AG04449 (cell line): ENCODE measurements around the gene FZD4.
"Not testable (repeated sequence)": the region's sequence is repeated elsewhere in the genome, so short reads cannot be mapped to it uniquely, and the experiment has no call there.

Source experiments
- CTCF ChIA-PET: fragments of 350-600 bp; formaldehyde crosslinking; extraction: SDS; loops from one replicate; lab custom pipeline; 2021; ENCODE audit warnings: antibody characterized with exemption; lab: Yijun Ruan, JAX
- POLR2A ChIA-PET: fragments of 400-600, 350-600 bp; formaldehyde crosslinking; extraction: SDS; loops from one replicate; lab custom pipeline; 2020; ENCODE audit warnings: antibody characterized with exemption, inconsistent platforms; lab: Yijun Ruan, JAX
- DNase-seq: peaks from one replicate; pipeline ENCODE4 v3.0.0-alpha.2; 2010; ENCODE audit warnings: low read depth, low spot score
- H3K4me3 ChIP-seq: 2 replicates; pipeline ENCODE4 v1.5.1; 2011; ENCODE audit warnings: low read depth, mild to moderate bottlenecking, control low read depth, low read length
- TF ChIP-seq, protein P1 (sequence below): IDR thresholded peaks from one replicate; pipeline ENCODE4 v1.5.1; 2011; ENCODE audit warnings: mild to moderate bottlenecking, moderate library complexity, low read length, control low read depth, inconsistent platforms; ENCODE audit not compliant: insufficient read depth; ENCODE audit errors: missing control alignments

Gene FZD4

DNA sequence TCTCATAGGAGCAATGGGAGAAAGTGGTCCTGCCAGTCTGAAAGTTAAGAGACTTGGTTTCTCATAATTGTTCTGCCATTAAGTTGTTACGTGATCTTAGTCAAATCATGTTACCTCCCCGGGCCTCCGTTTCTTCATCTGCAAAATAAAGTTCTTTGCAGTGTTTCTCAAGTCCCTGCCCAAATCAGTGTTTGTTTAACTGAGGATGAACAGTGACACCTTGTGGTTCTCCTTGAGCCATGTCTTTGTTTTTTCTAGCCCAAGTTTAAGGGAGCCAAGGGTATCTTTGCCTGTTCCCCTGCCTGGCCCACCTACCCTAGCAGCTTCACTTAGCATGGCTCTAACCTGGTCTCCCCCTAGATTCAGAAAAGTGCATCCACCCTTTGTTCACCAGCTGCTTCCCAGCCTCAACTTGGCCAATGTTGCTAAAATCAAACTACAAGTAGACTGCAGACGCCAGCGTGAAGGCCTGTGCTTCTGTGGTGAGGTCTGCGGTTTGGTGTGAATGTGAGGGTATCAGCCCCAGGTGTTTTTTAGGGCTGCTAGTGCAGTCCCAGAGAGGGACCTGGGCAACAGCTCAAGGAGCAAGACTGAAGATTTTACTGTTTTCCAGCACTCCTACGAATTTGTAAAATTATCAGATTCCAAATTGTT is 35.5 kb downstream of the FZD4 start:
- DNase-seq: no peak
- H3K4me3 ChIP-seq: no peak overlapping the region
- ChIA-PET CTCF (interaction anchor here (0.8 to 13.9 kb wide), 12 partner anchors 9 to 559 kb away, joined by 3 to 397 read pairs (median 6); no protein-coding TSS in a partner anchor), POLR2A (no interaction called here)
- TF ChIP-seq, protein P1, sequence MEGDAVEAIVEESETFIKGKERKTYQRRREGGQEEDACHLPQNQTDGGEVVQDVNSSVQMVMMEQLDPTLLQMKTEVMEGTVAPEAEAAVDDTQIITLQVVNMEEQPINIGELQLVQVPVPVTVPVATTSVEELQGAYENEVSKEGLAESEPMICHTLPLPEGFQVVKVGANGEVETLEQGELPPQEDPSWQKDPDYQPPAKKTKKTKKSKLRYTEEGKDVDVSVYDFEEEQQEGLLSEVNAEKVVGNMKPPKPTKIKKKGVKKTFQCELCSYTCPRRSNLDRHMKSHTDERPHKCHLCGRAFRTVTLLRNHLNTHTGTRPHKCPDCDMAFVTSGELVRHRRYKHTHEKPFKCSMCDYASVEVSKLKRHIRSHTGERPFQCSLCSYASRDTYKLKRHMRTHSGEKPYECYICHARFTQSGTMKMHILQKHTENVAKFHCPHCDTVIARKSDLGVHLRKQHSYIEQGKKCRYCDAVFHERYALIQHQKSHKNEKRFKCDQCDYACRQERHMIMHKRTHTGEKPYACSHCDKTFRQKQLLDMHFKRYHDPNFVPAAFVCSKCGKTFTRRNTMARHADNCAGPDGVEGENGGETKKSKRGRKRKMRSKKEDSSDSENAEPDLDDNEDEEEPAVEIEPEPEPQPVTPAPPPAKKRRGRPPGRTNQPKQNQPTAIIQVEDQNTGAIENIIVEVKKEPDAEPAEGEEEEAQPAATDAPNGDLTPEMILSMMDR: peak; percentile 66

DNA sequence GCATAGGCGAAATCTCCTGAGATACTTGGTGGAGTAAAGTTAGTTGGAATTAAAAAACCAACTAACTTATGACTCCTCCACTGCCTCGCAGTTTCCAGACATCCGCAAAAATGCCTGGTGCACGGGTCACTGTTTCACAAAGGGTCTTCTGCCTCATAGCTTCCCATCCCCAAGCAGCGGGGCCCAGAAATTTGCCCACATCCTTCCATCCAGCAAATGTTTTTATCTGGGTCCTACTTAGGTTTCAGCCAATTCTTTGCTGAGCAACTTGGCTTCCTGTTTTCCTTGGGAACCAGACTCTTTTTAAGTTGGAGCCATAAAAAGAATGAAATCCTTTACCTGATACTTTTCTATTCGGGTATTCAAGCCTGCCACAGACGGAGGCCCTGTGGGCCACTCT is 36.2 kb downstream of the FZD4 start:
- H3K4me3 ChIP-seq: no peak overlapping the region
- TF ChIP-seq, protein P1: no peak
- ChIA-PET CTCF (interaction anchor here (0.8 to 13.9 kb wide), 15 partner anchors 8 to 558 kb away, joined by 3 to 397 read pairs (median 4); no protein-coding TSS in a partner anchor), POLR2A (no interaction called here)
- DNase-seq: no peak

DNA sequence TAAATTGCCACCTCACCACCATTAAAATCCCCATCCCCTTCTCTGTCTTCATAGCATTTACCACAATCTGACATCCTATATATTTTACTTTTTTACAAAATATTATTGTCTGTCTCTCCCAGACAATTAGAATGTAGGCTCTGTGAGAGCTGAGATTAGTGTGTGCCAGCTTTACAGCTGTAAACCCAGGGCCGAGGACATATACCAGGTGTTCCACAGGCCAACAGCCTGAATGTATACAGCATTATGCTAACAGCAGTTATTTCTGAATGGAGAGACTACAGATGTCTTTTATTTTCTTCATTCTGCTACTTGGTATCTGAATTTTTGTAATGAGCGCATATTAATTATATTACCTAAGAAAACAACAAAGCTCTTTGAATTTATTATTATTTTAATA is 36.7 kb downstream of the FZD4 start:
- no peak overlapping the region for H3K4me3 ChIP-seq
- ChIA-PET POLR2A (no interaction called here), CTCF (interaction anchor here (0.8 to 13.9 kb wide), 15 partner anchors 9 to 558 kb away, joined by 3 to 397 read pairs (median 4); no protein-coding TSS in a partner anchor)
- DNase-seq: no peak
- TF ChIP-seq, protein P1: no peak

DNA sequence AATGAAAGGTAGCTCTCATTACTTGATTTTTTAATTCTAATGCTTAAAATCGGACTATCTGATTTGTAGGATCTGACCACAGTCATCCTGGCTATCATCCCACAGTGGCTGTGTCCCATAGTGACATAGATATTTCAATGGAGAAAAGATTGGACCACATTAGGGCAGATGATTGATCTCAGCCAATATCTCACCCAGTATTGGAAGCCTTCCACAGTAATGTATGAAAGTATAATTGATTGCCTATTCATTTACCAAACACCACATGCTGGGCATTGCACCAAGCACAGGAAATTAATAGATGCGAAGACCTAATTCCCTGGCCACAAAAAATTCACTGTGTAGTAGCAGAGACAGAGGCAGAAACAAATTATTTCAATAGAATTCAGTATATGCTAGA is 37.6 kb downstream of the FZD4 start:
- ChIA-PET CTCF (interaction anchor here (0.8 to 13.9 kb wide), 11 partner anchors 10 to 462 kb away, joined by 3 to 397 read pairs (median 6); no protein-coding TSS in a partner anchor), POLR2A (no interaction called here)
- DNase-seq: no peak
- no peak overlapping the region for H3K4me3 ChIP-seq
- TF ChIP-seq, protein P1: no peak

DNA sequence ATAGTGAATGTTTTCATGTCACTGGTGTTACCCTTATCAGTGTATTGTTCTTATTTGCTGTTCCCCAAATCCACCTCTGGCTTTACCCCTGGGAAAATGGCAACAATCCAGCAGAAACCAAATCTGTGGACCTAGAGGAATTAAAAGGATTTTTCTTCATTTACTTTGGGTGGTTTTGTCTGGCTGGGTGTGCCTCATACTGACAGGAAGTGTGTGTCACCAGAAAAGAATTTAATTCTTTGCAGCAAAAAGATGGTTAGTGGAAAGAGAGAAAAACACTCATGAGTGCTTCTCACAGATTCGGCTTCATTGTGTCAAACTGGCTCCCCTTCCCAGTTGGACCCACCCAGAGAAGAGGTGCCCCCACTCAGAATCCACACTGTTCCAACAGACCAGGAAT is 38.9 kb downstream of the FZD4 start:
- POLR2A ChIA-PET: no interaction called here

DNA sequence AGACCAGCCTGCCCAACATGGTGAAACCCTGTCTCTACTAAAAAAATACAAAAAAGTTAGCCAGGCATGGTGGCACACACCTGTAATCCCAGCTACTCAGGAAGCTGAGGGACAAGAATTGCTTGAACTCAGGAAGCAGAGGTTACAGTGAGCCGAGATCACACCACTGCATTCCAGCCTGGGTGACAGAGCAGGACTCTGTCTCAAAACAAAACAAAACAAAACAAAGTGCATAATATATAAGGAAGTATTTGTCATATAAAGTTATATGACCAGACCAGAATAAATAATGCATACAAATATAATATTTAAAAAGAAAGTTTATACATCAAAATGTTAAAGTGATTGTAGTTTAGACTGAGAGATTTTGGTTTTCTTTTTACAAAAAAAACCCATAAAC is 39.3 kb downstream of the FZD4 start:
- POLR2A ChIA-PET, DNase-seq, H3K4me3 ChIP-seq: not testable (repeated sequence)
- CTCF ChIA-PET: interaction anchor here (2.0 to 13.9 kb wide), 2 partner anchors 10 to 47 kb away, joined by 9 to 397 read pairs; no protein-coding TSS in a partner anchor

More for the DNA sequence above, 38.9 kb downstream of the FZD4 start:
- H3K4me3 ChIP-seq: no peak overlapping the region
- CTCF ChIA-PET: interaction anchor here (1.7 to 13.9 kb wide), 4 partner anchors 9 to 461 kb away, joined by 4 to 397 read pairs (median 32); no protein-coding TSS in a partner anchor
- TF ChIP-seq, protein P1: no peak
- DNase-seq: no peak
